GM21717 (cell line): ENCODE data around the gene CCNC.

Experiments
- ATAC-seq: cut with Tn5 transposase; IDR thresholded peaks from one replicate; pipeline ENCODE4 v1.9.1; 2021; ENCODE audit warnings: mild to moderate bottlenecking, moderate library complexity; ENCODE audit not compliant: unreplicated experiment

Gene CCNC

GRCh38 chr6:99550046-99550748 is 18.3 kb downstream of the CCNC start:
- ATAC-seq: no peak

DNA sequence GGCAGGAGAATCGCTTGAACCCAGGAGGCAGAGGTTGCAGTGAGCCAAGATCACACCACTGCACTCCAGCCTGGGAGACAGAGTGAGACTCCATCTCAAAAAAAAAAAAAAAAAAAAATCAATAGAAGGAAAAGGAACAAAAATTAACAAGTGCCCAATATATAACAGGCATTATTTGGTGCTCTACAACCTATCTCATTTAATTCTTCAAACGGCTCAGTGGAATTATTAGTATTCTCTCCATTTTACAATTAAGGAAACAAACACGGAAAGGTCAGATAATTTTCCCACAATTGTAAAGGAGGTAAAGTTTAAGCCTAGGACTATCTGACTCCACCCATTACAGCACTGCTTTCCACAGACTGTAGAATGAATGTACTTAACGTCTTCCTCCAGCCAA is 19.8 kb downstream of the CCNC start:
- ATAC-seq: no peak

GRCh38 chr6:99547526-99547925 is 20.9 kb downstream of the CCNC start:
- no peak for ATAC-seq

DNA sequence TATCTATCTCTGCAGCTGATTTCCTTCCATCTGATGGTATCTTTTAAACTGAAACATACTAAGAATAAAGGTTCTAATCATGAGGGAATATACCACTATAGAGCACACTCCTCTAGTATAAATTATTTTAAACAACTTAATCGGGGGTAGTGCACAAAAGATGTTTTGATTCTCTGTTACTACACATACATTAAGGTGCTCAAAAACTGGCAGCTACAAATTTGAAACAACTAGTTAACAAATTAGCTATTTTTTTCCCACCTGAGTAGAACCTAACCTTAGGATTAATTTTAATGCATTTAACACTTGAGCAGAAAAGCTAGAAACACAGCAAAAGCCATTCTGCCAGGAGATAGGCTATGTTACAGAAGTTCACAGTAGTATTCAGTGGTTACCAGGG is 23.0 kb downstream of the CCNC start:
- no peak for ATAC-seq

GRCh38 chr6:99543968-99544367 is 24.5 kb downstream of the CCNC start:
- ATAC-seq: no peak

DNA sequence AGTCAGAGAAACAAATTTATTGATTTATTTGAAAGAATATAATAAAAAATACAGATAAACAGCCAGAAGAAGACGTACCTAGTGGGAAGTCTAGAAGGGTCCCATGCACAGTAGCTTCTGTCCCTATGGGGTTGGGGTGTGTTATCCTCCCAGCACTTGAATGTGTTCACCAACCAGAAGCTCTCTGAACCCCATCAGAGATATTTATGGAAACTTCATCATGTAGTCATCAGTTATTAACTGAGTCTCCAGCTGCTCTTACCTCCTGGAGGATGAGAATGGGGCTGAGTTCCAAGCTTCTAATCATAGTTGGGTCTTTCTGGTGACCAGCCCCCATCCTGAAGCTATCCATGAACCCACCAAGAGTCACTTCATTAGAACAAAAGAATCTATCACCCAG is 37.8 kb downstream of the CCNC start:
- no peak for ATAC-seq

DNA sequence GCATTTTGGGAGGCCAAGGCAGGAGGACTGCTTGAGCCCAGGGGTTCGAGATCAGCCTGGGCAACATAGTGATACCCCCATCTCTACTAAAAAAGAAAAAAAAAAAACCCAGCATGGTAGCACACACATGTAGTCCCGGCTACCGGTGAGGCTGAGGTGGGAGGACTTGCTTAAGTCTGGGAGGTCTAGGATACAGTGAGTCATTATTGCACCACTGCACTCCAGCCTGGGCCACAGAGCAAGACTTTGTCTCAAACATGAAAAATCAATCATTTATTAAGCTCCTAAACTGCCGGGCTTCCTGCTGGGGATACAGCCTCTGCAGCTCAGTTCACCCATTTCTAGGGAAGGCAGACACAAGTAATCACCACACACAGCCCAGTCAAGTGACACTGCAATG is 45.9 kb downstream of the CCNC start:
- no peak for ATAC-seq

- peak; percentile 33 for ATAC-seq
Measured at GRCh38 chr6:99521633-99522151, 46.8 kb downstream of the CCNC start.

- peak; percentile 95 for ATAC-seq
Measured at GRCh38 chr6:99520855-99521632, 47.4 kb downstream of the CCNC start.

DNA sequence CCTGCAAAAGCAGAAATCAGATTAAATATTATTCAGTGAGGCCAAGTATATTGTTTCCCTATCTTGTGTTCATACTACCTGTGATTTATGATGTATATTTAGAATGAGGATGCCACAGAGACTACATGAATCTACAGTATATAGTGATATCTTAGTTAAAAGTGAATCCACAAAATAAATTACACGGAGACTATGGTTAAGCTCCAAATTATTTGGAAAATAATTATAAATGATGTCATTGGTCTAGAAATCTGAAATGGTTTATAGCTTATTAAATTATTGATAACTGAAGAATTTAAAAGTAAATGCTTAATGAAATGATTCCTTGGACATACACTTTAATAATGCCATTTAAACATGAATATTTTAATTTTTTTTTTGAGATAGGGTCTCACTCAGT is 49.0 kb downstream of the CCNC start:
- ATAC-seq: no peak

GRCh38 chr6:99514089-99514488 is 54.4 kb downstream of the CCNC start:
- ATAC-seq: no peak

GRCh38 chr6:99512033-99512432 is 56.4 kb downstream of the CCNC start:
- ATAC-seq: no peak

DNA sequence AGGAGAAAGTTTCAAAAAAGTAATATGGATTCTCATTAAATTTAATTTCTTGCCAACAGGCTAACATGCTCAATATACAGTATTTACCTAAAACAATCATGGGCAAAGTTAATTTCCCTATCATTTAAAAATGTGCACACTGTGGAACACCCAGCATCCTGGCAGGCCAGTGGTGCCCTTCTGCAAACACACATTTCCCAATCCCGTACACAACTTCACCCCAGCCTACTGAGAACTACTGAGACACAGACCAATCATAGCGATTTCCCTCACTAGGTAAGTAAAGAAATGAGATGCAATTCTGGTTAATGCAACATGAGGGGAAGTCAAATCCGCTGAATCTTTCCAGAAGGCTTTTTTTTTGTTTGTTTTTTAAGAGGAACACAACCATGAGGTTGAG is 60.8 kb downstream of the CCNC start:
- ATAC-seq: no peak

DNA sequence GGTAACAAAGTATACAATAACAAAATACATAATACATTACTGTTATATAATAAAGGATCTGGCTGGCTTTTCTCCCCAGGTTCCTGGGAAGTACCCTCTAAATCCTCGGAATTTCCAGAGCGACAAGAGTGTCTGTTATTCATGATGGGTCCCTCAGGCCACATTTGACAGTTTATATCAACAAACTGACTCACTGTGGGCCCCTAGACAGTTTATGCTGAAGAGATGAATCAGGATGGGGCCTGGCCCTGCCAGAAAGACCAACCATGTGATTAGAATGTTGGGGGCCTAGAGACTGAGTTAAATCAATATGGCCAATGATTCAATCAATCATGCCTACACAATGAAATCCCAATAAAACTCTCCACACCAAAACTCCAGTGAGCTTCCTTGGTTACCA is 66.7 kb downstream of the CCNC start:
- ATAC-seq: no peak

GRCh38 chr6:99498421-99498820 is 70.0 kb downstream of the CCNC start:
- no peak for ATAC-seq

GRCh38 chr6:99495466-99495865 is 73.0 kb downstream of the CCNC start:
- ATAC-seq: no peak
